ENCODE measurements around the gene SOS1.

DNA sequence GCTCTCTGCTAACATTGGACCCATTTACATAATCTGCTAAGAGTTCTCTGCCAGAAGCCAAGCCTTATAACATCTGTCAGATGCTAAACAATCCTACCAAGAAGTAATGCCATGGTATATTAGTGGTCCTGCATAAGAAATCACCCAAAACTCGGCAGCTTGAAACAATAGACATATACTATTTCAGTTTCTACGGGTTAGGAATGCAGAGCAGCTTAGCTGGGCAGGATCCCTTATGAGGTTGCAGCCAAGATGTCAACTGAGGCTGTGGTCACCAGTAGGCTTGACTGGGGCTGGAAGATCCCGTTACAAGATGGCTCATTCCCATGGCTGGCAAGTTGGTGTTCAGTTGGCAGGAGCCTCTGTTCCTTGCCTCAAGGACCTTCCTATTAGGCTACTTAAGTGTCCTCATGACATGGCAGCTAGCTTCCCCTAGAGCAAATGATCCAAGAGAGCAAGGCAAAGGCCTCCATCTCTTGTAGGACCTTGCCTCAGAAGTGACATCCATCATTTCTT, 25.1 kb upstream of the SOS1 start:
- TF ChIP-seq ZNF274 (IDR thresholded peaks at IDR 0.05; ENCODE audit: low read depth, low read length) = no peak
- TF ChIP-seq SUZ12 (IDR thresholded peaks at IDR 0.05; ENCODE audit: extremely low read depth, insufficient read depth, insufficient read length) = no peak
- TF ChIP-seq YY1 (IDR thresholded peaks at IDR 0.05; ENCODE audit: insufficient read depth, insufficient read length) = no peak
